A549 (cell line): ENCODE measurements around the gene OTOP3.

Source experiments
- BHLHE40 ChIP-seq: IDR thresholded peaks from 2 replicates; pipeline ENCODE4 v1.6.1; 2012; ENCODE audit warnings: low read depth, low read length, inconsistent platforms
- HDAC2 ChIP-seq: fragments of 200-600 bp; sonication (generic); IDR thresholded peaks from 2 replicates; pipeline ENCODE4 v1.6.1; 2016
- JUNB ChIP-seq: fragments of >200 bp; sonication (Bioruptor Twin); formaldehyde crosslinking; IDR thresholded peaks from 2 replicates; pipeline ENCODE4 v1.6.1; 2016
- KDM1A ChIP-seq: fragments of 200-600 bp; sonication (generic); IDR thresholded peaks from 2 replicates; pipeline ENCODE4 v1.6.1; 2016; ENCODE audit warnings: low read depth, mild to moderate bottlenecking
- MAZ ChIP-seq: fragments of 150-350 bp; IDR thresholded peaks from 2 replicates; pipeline ENCODE4 v1.6.1; 2014; ENCODE audit warnings: antibody characterized with exemption, low read depth, low read length, borderline replicate concordance
- POLR2A ChIP-seq: IDR thresholded peaks from 2 replicates; pipeline ENCODE4 v1.6.1; 2012; ENCODE audit warnings: mild to moderate bottlenecking, low read length
- RAD21 ChIP-seq, 2 experiments: fragments of >200 bp in 1 of 2; sonication (Bioruptor Twin) in 1 of 2; formaldehyde crosslinking in 1 of 2; IDR thresholded peaks in 1 of 2; conservative IDR thresholded peaks in 1 of 2; 2 replicates in 1 of 2; 3 replicates in 1 of 2; pipeline ENCODE4 v1.6.1; 2012 to 2018; ENCODE audit warnings: inconsistent platforms in 1 of 2
- RCOR1 ChIP-seq: fragments of 150-350 bp; IDR thresholded peaks from 2 replicates; pipeline ENCODE4 v1.6.1; 2014; ENCODE audit warnings: antibody characterized with exemption, low read length, low read depth
- RNF2 ChIP-seq: fragments of 200-600 bp; sonication (generic); IDR thresholded peaks from 2 replicates; pipeline ENCODE4 v1.6.1; 2016; ENCODE audit warnings: low read depth, mild to moderate bottlenecking, antibody characterized with exemption, moderate library complexity, borderline replicate concordance
- TF ChIP-seq, protein P1 (sequence below): fragments of >200 bp; sonication (Bioruptor Twin); formaldehyde crosslinking; IDR thresholded peaks from 3 replicates; pipeline ENCODE4 v1.5.1; 2016
- TF ChIP-seq, protein P2 (sequence below): IDR thresholded peaks from 2 replicates; pipeline ENCODE4 v1.6.1; 2012
- TF ChIP-seq, protein P3 (sequence below): fragments of 200-600 bp; sonication (generic); IDR thresholded peaks from 2 replicates; pipeline ENCODE4 v1.6.1; 2016; ENCODE audit warnings: antibody characterized with exemption, mild to moderate bottlenecking, moderate library complexity
- TF ChIP-seq, protein P4 (sequence below): IDR thresholded peaks from 2 replicates; pipeline ENCODE4 v1.6.1; 2012

DNA sequence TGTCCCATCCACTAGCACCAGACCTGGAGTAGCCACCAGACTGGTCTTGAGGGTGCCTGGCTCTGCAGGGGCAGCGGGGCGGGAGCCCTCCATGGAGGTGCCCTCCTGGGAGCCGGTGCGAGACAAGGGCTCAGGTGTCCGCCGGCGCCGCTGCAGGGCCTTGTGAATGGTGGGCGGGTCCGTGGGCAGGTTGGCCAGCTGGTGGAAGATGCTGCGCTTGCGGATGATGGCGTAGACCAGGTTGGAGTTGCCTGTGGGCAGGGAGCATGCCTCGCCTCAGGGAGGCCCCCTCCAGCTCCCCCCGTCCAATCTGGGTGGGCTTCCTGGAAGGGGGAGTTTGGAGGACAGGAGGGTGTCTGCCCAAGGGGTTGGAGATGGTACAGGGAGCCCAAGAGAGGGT lies 18.4 kb downstream of the OTOP3 start:
- TF ChIP-seq, protein P1, sequence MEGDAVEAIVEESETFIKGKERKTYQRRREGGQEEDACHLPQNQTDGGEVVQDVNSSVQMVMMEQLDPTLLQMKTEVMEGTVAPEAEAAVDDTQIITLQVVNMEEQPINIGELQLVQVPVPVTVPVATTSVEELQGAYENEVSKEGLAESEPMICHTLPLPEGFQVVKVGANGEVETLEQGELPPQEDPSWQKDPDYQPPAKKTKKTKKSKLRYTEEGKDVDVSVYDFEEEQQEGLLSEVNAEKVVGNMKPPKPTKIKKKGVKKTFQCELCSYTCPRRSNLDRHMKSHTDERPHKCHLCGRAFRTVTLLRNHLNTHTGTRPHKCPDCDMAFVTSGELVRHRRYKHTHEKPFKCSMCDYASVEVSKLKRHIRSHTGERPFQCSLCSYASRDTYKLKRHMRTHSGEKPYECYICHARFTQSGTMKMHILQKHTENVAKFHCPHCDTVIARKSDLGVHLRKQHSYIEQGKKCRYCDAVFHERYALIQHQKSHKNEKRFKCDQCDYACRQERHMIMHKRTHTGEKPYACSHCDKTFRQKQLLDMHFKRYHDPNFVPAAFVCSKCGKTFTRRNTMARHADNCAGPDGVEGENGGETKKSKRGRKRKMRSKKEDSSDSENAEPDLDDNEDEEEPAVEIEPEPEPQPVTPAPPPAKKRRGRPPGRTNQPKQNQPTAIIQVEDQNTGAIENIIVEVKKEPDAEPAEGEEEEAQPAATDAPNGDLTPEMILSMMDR, result no peak
- TF ChIP-seq POLR2A (no peak), BHLHE40 (no peak), RNF2 (no peak), KDM1A (no peak), HDAC2 (no peak), RAD21 (conservative IDR thresholded peaks at IDR 0.05 in 1 of 2, IDR thresholded peaks at IDR 0.05 in 1 of 2) (no peak), RCOR1 (no peak), MAZ (no peak), JUNB (no peak)
- TF ChIP-seq, protein P2, sequence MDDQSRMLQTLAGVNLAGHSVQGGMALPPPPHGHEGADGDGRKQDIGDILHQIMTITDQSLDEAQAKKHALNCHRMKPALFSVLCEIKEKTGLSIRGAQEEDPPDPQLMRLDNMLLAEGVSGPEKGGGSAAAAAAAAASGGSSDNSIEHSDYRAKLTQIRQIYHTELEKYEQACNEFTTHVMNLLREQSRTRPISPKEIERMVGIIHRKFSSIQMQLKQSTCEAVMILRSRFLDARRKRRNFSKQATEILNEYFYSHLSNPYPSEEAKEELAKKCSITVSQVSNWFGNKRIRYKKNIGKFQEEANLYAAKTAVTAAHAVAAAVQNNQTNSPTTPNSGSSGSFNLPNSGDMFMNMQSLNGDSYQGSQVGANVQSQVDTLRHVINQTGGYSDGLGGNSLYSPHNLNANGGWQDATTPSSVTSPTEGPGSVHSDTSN, result no peak
- TF ChIP-seq, protein P3, sequence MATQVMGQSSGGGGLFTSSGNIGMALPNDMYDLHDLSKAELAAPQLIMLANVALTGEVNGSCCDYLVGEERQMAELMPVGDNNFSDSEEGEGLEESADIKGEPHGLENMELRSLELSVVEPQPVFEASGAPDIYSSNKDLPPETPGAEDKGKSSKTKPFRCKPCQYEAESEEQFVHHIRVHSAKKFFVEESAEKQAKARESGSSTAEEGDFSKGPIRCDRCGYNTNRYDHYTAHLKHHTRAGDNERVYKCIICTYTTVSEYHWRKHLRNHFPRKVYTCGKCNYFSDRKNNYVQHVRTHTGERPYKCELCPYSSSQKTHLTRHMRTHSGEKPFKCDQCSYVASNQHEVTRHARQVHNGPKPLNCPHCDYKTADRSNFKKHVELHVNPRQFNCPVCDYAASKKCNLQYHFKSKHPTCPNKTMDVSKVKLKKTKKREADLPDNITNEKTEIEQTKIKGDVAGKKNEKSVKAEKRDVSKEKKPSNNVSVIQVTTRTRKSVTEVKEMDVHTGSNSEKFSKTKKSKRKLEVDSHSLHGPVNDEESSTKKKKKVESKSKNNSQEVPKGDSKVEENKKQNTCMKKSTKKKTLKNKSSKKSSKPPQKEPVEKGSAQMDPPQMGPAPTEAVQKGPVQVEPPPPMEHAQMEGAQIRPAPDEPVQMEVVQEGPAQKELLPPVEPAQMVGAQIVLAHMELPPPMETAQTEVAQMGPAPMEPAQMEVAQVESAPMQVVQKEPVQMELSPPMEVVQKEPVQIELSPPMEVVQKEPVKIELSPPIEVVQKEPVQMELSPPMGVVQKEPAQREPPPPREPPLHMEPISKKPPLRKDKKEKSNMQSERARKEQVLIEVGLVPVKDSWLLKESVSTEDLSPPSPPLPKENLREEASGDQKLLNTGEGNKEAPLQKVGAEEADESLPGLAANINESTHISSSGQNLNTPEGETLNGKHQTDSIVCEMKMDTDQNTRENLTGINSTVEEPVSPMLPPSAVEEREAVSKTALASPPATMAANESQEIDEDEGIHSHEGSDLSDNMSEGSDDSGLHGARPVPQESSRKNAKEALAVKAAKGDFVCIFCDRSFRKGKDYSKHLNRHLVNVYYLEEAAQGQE, result no peak
- TF ChIP-seq, protein P4, sequence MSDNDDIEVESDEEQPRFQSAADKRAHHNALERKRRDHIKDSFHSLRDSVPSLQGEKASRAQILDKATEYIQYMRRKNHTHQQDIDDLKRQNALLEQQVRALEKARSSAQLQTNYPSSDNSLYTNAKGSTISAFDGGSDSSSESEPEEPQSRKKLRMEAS, result no peak
